Neural progenitor cell (in vitro differentiated cells): ENCODE data around the gene CDK12.

Source experiments
- EZH2 ChIP-seq: fragments of 200-600 bp; sonication (generic); IDR thresholded peaks from 2 replicates; pipeline ENCODE4 v1.6.1; 2017; ENCODE audit warnings: antibody characterized with exemption, mild to moderate bottlenecking, moderate library complexity
- EZH2phosphoT487 ChIP-seq: fragments of 200-600 bp; sonication (generic); IDR thresholded peaks from 2 replicates; pipeline ENCODE4 v1.6.1; 2017; ENCODE audit warnings: antibody characterized with exemption
- TF ChIP-seq, protein P1 (sequence below): fragments of 200-600 bp; sonication (generic); IDR thresholded peaks from 2 replicates; pipeline ENCODE4 v1.5.1; 2017; ENCODE audit warnings: antibody characterized with exemption, mild to moderate bottlenecking

DNA sequence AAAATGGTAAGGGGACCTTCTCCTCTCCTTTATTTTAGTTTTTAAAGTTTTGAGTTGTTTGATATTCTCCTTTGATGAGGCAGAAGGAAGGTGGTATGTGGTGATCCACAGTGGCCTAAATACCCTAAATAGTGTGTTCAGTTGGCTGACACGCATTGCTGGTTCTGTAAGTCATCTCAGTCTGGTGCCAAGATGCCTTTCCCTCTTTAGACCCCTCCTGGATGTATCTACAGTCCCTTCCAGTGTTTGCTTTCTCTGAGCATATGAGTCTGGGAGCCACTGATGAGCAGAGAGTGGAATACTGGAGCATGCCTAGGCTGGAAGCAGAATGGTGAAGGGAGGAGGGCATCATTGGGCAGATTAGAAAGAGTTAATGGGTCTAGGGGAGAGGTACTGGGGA lies 81.9 kb downstream of the CDK12 start:
- TF ChIP-seq, protein P1, sequence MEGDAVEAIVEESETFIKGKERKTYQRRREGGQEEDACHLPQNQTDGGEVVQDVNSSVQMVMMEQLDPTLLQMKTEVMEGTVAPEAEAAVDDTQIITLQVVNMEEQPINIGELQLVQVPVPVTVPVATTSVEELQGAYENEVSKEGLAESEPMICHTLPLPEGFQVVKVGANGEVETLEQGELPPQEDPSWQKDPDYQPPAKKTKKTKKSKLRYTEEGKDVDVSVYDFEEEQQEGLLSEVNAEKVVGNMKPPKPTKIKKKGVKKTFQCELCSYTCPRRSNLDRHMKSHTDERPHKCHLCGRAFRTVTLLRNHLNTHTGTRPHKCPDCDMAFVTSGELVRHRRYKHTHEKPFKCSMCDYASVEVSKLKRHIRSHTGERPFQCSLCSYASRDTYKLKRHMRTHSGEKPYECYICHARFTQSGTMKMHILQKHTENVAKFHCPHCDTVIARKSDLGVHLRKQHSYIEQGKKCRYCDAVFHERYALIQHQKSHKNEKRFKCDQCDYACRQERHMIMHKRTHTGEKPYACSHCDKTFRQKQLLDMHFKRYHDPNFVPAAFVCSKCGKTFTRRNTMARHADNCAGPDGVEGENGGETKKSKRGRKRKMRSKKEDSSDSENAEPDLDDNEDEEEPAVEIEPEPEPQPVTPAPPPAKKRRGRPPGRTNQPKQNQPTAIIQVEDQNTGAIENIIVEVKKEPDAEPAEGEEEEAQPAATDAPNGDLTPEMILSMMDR, result no peak
- TF ChIP-seq EZH2 (no peak), EZH2phosphoT487 (no peak)
